Adrenal gland (tissue), 19 donors: ENCODE results near the gene FOLR2. TPM values are rescaled to one million over a fixed set of nuclear protein-coding genes. Genes with fewer than 3 reads are reported as not detected.
"Not testable (repeated sequence)": the region's sequence is repeated elsewhere in the genome, so short reads cannot be mapped to it uniquely, and the experiment has no call there.

Experiments
- DNase-seq, 7 donors: peaks; one replicate each; pipeline ENCODE4 v3.0.0-alpha.2; 2019 to 2020
- H3K27ac ChIP-seq, 5 donors: fragments of 200-600 bp; sonication (generic) in 4 of 5; 1 replicate in 3 of 5; 2 replicates in 2 of 5; pipeline versions ENCODE4 v1.5.1 to v1.8.0; 2016 to 2020; ENCODE audit warnings: mild to moderate bottlenecking in 1 of 5
- H3K27me3 ChIP-seq: fragments of 200-600 bp; 2 replicates; pipeline ENCODE4 v1.8.0; 2021
- H3K36me3 ChIP-seq, 2 donors: fragments of 200-600 bp; replicated peaks in 1 of 2; 1 replicate in 1 of 2; 2 replicates in 1 of 2; pipeline versions ENCODE4 v1.5.1 to v1.8.0; 2018 to 2022
- H3K4me1 ChIP-seq, 2 donors: fragments of 200-600 bp; replicated peaks in 1 of 2; 1 replicate in 1 of 2; 2 replicates in 1 of 2; pipeline versions ENCODE4 v1.5.1 to v1.8.0; 2018 to 2021
- H3K4me3 ChIP-seq, 4 donors: fragments of 200-600 bp; sonication (generic) in 3 of 4; one replicate each; pipeline ENCODE4 v1.5.1; 2016 to 2018
- H3K9me3 ChIP-seq, 3 donors: fragments of 200-600 bp; sonication (generic) in 1 of 3; replicated peaks in 1 of 3; 1 replicate in 2 of 3; 2 replicates in 1 of 3; pipeline versions ENCODE4 v1.5.1 to v1.8.0; 2016 to 2021
- CTCF ChIP-seq, 6 experiments: fragments of 450-650 bp in 4 of 6; fragments of 200-600 bp in 2 of 6; sonication (generic) in 1 of 6; IDR thresholded peaks; 1 replicate in 5 of 6; 2 replicates in 1 of 6; pipeline versions ENCODE4 v1.5.1 to v1.8.0; 2016 to 2021; ENCODE audit warnings: antibody characterized with exemption in 6 of 6, mild to moderate bottlenecking in 2 of 6, moderate library complexity in 1 of 6
- POLR2A ChIP-seq, 2 donors: fragments of 450-650 bp; IDR thresholded peaks; one replicate each; pipeline ENCODE4 v1.6.1; 2017; ENCODE audit warnings: antibody characterized with exemption in 2 of 2, mild to moderate bottlenecking in 2 of 2, moderate library complexity in 1 of 2
- WGBS, 4 donors: extraction: QIAGEN DNeasy Blood & Tissue Kit in 2 of 4; methylation state at CpG; one replicate each; pipeline versions ENCODE4 v1.1.5 to v1.1.7; 2013 to 2017; 5-methylcytosine and 5-hydroxymethylcytosine counted together
- intact Hi-C, 2 donors: fragments of 100-400 bp; cut with DNase I; formaldehyde crosslinking; loops; one replicate each; pipeline versions ENCODE4 v1.14.1 to v1.15.0; 2022 to 2023
- long read RNA-seq, 10 donors: library from polyadenylated mRNA in 3 of 10; unstranded in 2 of 10; stranded (forward) in 1 of 10; transcript quantifications; one replicate each; pipeline ENCODE4 v2.0.0 and lab custom pipeline, GENCODE V29; 2021 to 2026
- polyA plus RNA-seq, 3 donors: library from polyadenylated mRNA; stranded (reverse); fragments of 200-250 nt in 2 of 3; fragments of 350-450 nt in 1 of 3; fragmentation: Illumina TruSeq in 1 of 3; extraction: RNeasy Lipid Tissue Mini Kit (QIAGEN cat#74804) in 1 of 3; gene quantifications; one replicate each; pipeline ENCODE4 v1.2.3, GENCODE V29; 2013 to 2014
- total RNA-seq, 9 donors: library from RNA; depleted of rRNA in 4 of 9; stranded (reverse); fragments of >200 nt in 4 of 9; fragments of 120-200 nt in 1 of 9; fragmentation: NEBNext Ultra II Directional in 1 of 9; extraction: Animal tissue kit (Norgen Biotek cat#: 25700) in 1 of 9; gene quantifications; one replicate each; pipeline versions ENCODE4 v1.1.0 to v1.2.4, GENCODE V29; 2013 to 2023
- donor health status: healthy with polysubstance abuse.
- donor health status: Bipolar disorder and iron deficiency.
- donor health status: DM: yes; HTN: yes; CAD: no.
- donor health status: DM: no; HTN: no; CAD: no.
- donor health status: DM: no; HTN: no; CAD: no.
- donor health status: DM: yes; HTN: yes; CAD: no.

Gene FOLR2
- total RNA-seq, result 100 to 1,000 TPM in 2 of 9 donors, 10 to 100 TPM in 6, 1 to 10 TPM in 1; 6.9 to 221 (median 77.1) TPM
- polyA plus RNA-seq, result 10 to 100 TPM; 14.6 to 35.2 (median 27.2) TPM
- long read RNA-seq, donor 1, partial matches to known transcripts, result 0 of 3 reads
- long read RNA-seq, donor 1, other reads (novel, unspliced or antisense), result 0 of 3 reads
- long read RNA-seq, donor 2, transcript FOLR2-201 (5 exons, 1,138 nt), result major isoform, 5 of 5 reads
- long read RNA-seq, donor 2, partial matches to known transcripts, result 0 of 5 reads
- long read RNA-seq, donor 2, other reads (novel, unspliced or antisense), result 0 of 5 reads
- long read RNA-seq, donor 3, partial matches to known transcripts, result 0 of 3 reads
- long read RNA-seq, donor 3, other reads (novel, unspliced or antisense), result 0 of 3 reads
- long read RNA-seq, donor 4, transcript FOLR2-201 (5 exons, 1,138 nt), result major isoform, 84 of 100 reads
- long read RNA-seq, donor 4, transcript FOLR2-202 (5 exons, 699 nt), result minor isoform, 5 of 100 reads
- long read RNA-seq, donor 4, partial matches to known transcripts, result 3 of 100 reads
- long read RNA-seq, donor 4, other reads (novel, unspliced or antisense), result 4 of 100 reads
- long read RNA-seq, donor 5, transcript FOLR2-202 (5 exons, 699 nt), result minor isoform, 9 of 116 reads
- long read RNA-seq, donor 5, transcript FOLR2-201 (5 exons, 1,138 nt), result major isoform, 96 of 116 reads
- long read RNA-seq, donor 5, partial matches to known transcripts, result 3 of 116 reads
- long read RNA-seq, donor 5, other reads (novel, unspliced or antisense), result 6 of 116 reads
- long read RNA-seq, donor 6, transcript FOLR2-201 (5 exons, 1,138 nt), result major isoform, 39 of 61 reads
- long read RNA-seq, donor 6, partial matches to known transcripts, result 9 of 61 reads
- long read RNA-seq, donor 6, other reads (novel, unspliced or antisense), result 3 of 61 reads
- long read RNA-seq, donor 7, partial matches to known transcripts, result 0 of 2 reads
- long read RNA-seq, donor 7, other reads (novel, unspliced or antisense), result 0 of 2 reads
- long read RNA-seq, donor 8, partial matches to known transcripts, result 0 of 4 reads
- long read RNA-seq, donor 8, other reads (novel, unspliced or antisense), result 0 of 4 reads
- long read RNA-seq, donor 9, transcript FOLR2-201 (5 exons, 1,138 nt), result major isoform, 5 of 6 reads
- long read RNA-seq, donor 9, partial matches to known transcripts, result 0 of 6 reads
- long read RNA-seq, donor 9, other reads (novel, unspliced or antisense), result 0 of 6 reads
- long read RNA-seq, donor 10, partial matches to known transcripts, result 0 of 2 reads
- long read RNA-seq, donor 10, other reads (novel, unspliced or antisense), result 0 of 2 reads

- Histone ChIP-seq H3K9me3 (no peaks in the 10 kb centered on the region), H3K4me3 (peak within 1 kb of the TSS in 1 of 4 donors; percentile 13), H3K27ac (peak within 1 kb of the TSS in 3 of 5 donors; percentile 29 to 68 (median 35)), H3K4me1 (no peaks in the 10 kb centered on the region), H3K27me3 (no peaks in the 10 kb centered on the region), H3K36me3 (no peaks in the 10 kb centered on the region)
- TF ChIP-seq POLR2A (IDR thresholded peaks at IDR 0.05) (no peak), CTCF (IDR thresholded peaks at IDR 0.05) (no peak)
- peak in 1 of 7 donors; percentile 13 for DNase-seq
- intact Hi-C loops, result no loop called here
- WGBS, 4 donors, result 75 to 77% (median 76%) methylated on average over 6 of the region's 6 CpGs
These were observed at the start of gene FOLR2 for GRCh38 chr11:72216638-72217037. FOLR2 (plus strand) TSS chr11:72216794; CDS start chr11:72218585, 1,791 bp downstream.

GRCh38 chr11:72169046-72169555 is 47.5 kb upstream of the FOLR2 start:
- DNase-seq, H3K36me3 ChIP-seq, H3K9me3 ChIP-seq, intact Hi-C loops, H3K4me3 ChIP-seq, H3K27ac ChIP-seq, H3K27me3 ChIP-seq, H3K4me1 ChIP-seq: not testable (repeated sequence)
- WGBS, 4 donors, result 86 to 91% (median 88%) methylated on average over 5 of the region's 5 CpGs

GRCh38 chr11:72169754-72170153 is 46.8 kb upstream of the FOLR2 start:
- H3K27ac ChIP-seq, H3K9me3 ChIP-seq, intact Hi-C loops, H3K4me3 ChIP-seq, H3K27me3 ChIP-seq, H3K4me1 ChIP-seq, H3K36me3 ChIP-seq, DNase-seq: not testable (repeated sequence)
- 75 to 96% (median 89%) methylated on average over 3 of the region's 3 CpGs for WGBS, 4 donors

- H3K9me3 ChIP-seq, H3K36me3 ChIP-seq, DNase-seq, H3K4me3 ChIP-seq, H3K27me3 ChIP-seq, intact Hi-C loops, H3K27ac ChIP-seq, H3K4me1 ChIP-seq: not testable (repeated sequence)
- WGBS, 4 donors, result 74 to 88% (median 79%) methylated on average over 1 to 4 of the region's 4 CpGs
These were observed 44.6 kb upstream of the FOLR2 start for GRCh38 chr11:72172043-72172442.

- Histone ChIP-seq H3K27me3 (no peaks in the 10 kb centered on the region), H3K27ac (no peak overlapping the region), H3K36me3 (no peaks in the 10 kb centered on the region), H3K4me3 (no peak overlapping the region), H3K4me1 (no peaks in the 10 kb centered on the region), H3K9me3 (no peaks in the 10 kb centered on the region)
- 79 to 98% (median 89%) methylated on average over 3 of the region's 3 CpGs for WGBS, 4 donors
- intact Hi-C loops, result no loop called here
- no peak for DNase-seq
- TF ChIP-seq CTCF (IDR thresholded peaks at IDR 0.05), result no peak
- no peak for TF ChIP-seq POLR2A (IDR thresholded peaks at IDR 0.05)
These were observed 43.3 kb upstream of the FOLR2 start for GRCh38 chr11:72173291-72173690.
